HEK293T (cell line): Measurements from ENCODE around the gene SLC22A12.

Experiments
- HDGF ChIP-seq: fragments of 450-650 bp; IDR thresholded peaks from 2 replicates; pipeline ENCODE4 v1.6.1; 2017; ENCODE audit warnings: antibody characterized with exemption, borderline replicate concordance
- NFRKB ChIP-seq: fragments of 450-650 bp; IDR thresholded peaks from 2 replicates; pipeline ENCODE4 v1.6.1; 2016; ENCODE audit warnings: mild to moderate bottlenecking, moderate library complexity

DNA sequence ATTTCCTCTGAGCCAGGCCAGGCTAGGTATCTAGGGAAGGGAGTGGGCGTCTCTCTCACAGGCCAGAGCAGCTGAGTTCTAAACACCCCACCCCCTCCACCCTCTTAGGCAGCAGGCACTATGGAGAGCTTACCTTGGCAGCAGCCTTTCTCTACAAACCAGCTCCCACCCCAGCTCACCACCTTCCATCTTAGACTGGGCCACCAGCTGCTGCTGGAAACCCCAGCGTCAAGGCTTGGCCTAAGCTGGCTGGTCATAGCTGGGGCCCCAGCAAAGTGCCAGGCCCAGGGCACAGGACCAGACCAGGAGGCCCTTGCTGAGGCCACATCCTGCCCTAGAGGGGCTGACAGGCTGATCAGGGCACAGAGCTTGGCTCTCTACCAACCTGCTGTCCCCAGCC, 20.2 kb downstream of the SLC22A12 start:
- TF ChIP-seq HDGF, result no peak
- no peak for TF ChIP-seq NFRKB
